A549 (cell line): ENCODE data around the gene KCTD21.

Experiments
- CEBPB ChIP-seq, 2 experiments: fragments of >200 bp in 1 of 2; sonication (Bioruptor Twin) in 1 of 2; formaldehyde crosslinking in 1 of 2; IDR thresholded peaks; 2 replicates each; pipeline ENCODE4 v1.6.1; 2012 to 2016
- KDM5A ChIP-seq: fragments of 200-600 bp; sonication (generic); IDR thresholded peaks from 2 replicates; pipeline ENCODE4 v1.6.1; 2016; ENCODE audit warnings: antibody characterized with exemption, mild to moderate bottlenecking
- RAD21 ChIP-seq, 2 experiments: fragments of >200 bp in 1 of 2; sonication (Bioruptor Twin) in 1 of 2; formaldehyde crosslinking in 1 of 2; IDR thresholded peaks in 1 of 2; conservative IDR thresholded peaks in 1 of 2; 2 replicates in 1 of 2; 3 replicates in 1 of 2; pipeline ENCODE4 v1.6.1; 2012 to 2018; ENCODE audit warnings: inconsistent platforms in 1 of 2

- TF ChIP-seq KDM5A (no peak), CEBPB (IDR thresholded peaks at IDR 0.05) (no peak), RAD21 (conservative IDR thresholded peaks at IDR 0.05 in 1 of 2, IDR thresholded peaks at IDR 0.05 in 1 of 2) (no peak)
Measured at GRCh38 chr11:78237293-78238046, 49.0 kb upstream of the KCTD21 start.
